Spleen (tissue), 13 donors: ENCODE results near the gene BROX. TPM values are rescaled to one million over a fixed set of nuclear protein-coding genes. Genes with fewer than 3 reads are reported as not detected.
"Not testable (repeated sequence)": the region's sequence is repeated elsewhere in the genome, so short reads cannot be mapped to it uniquely, and the experiment has no call there.

Source experiments
- DNase-seq: peaks from one replicate; pipeline ENCODE4 v3.0.0-alpha.2; 2020
- H3K27ac ChIP-seq, 8 donors: fragments of 200-600 bp; sonication (generic) in 7 of 8; 1 replicate in 4 of 8; 2 replicates in 4 of 8; pipeline versions ENCODE4 v1.5.0 to v1.8.0; 2016 to 2021; ENCODE audit warnings: inconsistent platforms in 4 of 8, mild to moderate bottlenecking in 4 of 8, moderate library complexity in 1 of 8
- H3K27me3 ChIP-seq, 7 donors: fragments of 200-600 bp; sonication (generic) in 6 of 7; replicated peaks in 1 of 7; 1 replicate in 4 of 7; 2 replicates in 3 of 7; pipeline versions ENCODE4 v1.5.0 to v1.8.0; 2016 to 2021; ENCODE audit warnings: inconsistent platforms in 3 of 7, mild to moderate bottlenecking in 1 of 7
- H3K36me3 ChIP-seq, 6 donors: fragments of 200-600 bp; sonication (generic) in 5 of 6; 1 replicate in 4 of 6; 2 replicates in 2 of 6; pipeline versions ENCODE4 v1.5.0 to v1.8.0; 2016 to 2021; ENCODE audit warnings: inconsistent platforms in 2 of 6
- H3K4me1 ChIP-seq, 6 donors: fragments of 200-600 bp; sonication (generic) in 5 of 6; 1 replicate in 3 of 6; 2 replicates in 3 of 6; pipeline versions ENCODE4 v1.5.0 to v1.8.0; 2016 to 2021; ENCODE audit warnings: inconsistent platforms in 3 of 6
- H3K4me3 ChIP-seq, 8 donors: fragments of 200-600 bp; sonication (generic) in 7 of 8; 1 replicate in 4 of 8; 2 replicates in 4 of 8; pipeline versions ENCODE4 v1.5.0 to v1.8.0; 2016 to 2021; ENCODE audit warnings: inconsistent platforms in 4 of 8, mild to moderate bottlenecking in 4 of 8, moderate library complexity in 2 of 8
- H3K9me3 ChIP-seq, 8 donors: fragments of 200-600 bp; sonication (generic) in 7 of 8; 1 replicate in 4 of 8; 2 replicates in 4 of 8; pipeline versions ENCODE4 v1.5.0 to v1.8.0; 2016 to 2021; ENCODE audit warnings: inconsistent platforms in 4 of 8
- POLR2A ChIP-seq, 3 donors: fragments of 450-650 bp; IDR thresholded peaks; one replicate each; pipeline ENCODE4 v1.5.1; 2017; ENCODE audit warnings: antibody characterized with exemption in 3 of 3, mild to moderate bottlenecking in 1 of 3
- POLR2AphosphoS5 ChIP-seq, 3 donors: sonication (generic); formaldehyde crosslinking; IDR thresholded peaks; one replicate each; pipeline ENCODE4 v1.5.1; 2017; ENCODE audit warnings: antibody characterized with exemption in 3 of 3
- WGBS, 5 donors: extraction: QIAGEN DNeasy Blood & Tissue Kit in 3 of 5; methylation state at CpG; one replicate each; pipeline versions ENCODE4 v1.1.5 to v1.1.7; 2013 to 2018; 5-methylcytosine and 5-hydroxymethylcytosine counted together
- intact Hi-C: fragments of 100-400 bp; cut with DNase I; formaldehyde crosslinking; loops from one replicate; pipeline ENCODE4 v1.15.0; 2023; ENCODE audit warnings: low total_unique reads
- long read RNA-seq, 2 donors: transcript quantifications; one replicate each; lab custom pipeline, GENCODE V29; 2026
- polyA plus RNA-seq, 3 donors: library from polyadenylated mRNA; stranded (reverse); fragments of 200-250 nt; gene quantifications; one replicate each; pipeline ENCODE4 v1.2.1, GENCODE V29; 2013
- total RNA-seq, 7 donors: library from RNA; depleted of rRNA in 3 of 7; stranded (reverse); fragments of >200 nt in 3 of 7; fragmentation: NEBNext Ultra II Directional in 4 of 7; extraction: Animal tissue kit (Norgen Biotek cat#: 25700) in 4 of 7; gene quantifications; one replicate each; pipeline versions ENCODE4 v1.1.0 to v1.2.1, GENCODE V29; 2016 to 2021
- TF ChIP-seq, protein P1 (sequence below), 11 experiments: fragments of 200-600 bp in 7 of 11; fragments of 450-650 bp in 4 of 11; sonication (generic) in 4 of 11; IDR thresholded peaks in 8 of 11; conservative IDR thresholded peaks in 3 of 11; 1 replicate in 7 of 11; 2 replicates in 4 of 11; pipeline versions ENCODE4 v1.4.0 to v1.8.0; 2016 to 2021; ENCODE audit warnings: antibody characterized with exemption in 11 of 11, inconsistent platforms in 4 of 11, mild to moderate bottlenecking in 1 of 11
- donor health status: healthy with polysubstance abuse.
- donor health status: DM: no; HTN: no; CAD: no; lungs with moderate emphysema.
- donor health status: DM: no; HTN: no; CAD: no.
- donor health status: Bipolar disorder and iron deficiency.
- donor health status: healthy.
- donor health status: DM: no; HTN: no; CAD: no.
- donor health status: DM: yes; HTN: yes; CAD: no.

BROX gene
- total RNA-seq (10 to 100 TPM; 35.5 to 76.6 (median 57.5) TPM), polyA plus RNA-seq (10 to 100 TPM; 18.5 to 24.6 (median 20.6) TPM)
- long read RNA-seq, donor 1, full-length matches to known transcripts, result 2 of 2 reads
- long read RNA-seq, donor 1, partial matches to known transcripts, result 0 of 2 reads
- long read RNA-seq, donor 1, other reads (novel, unspliced or antisense), result 0 of 2 reads
- long read RNA-seq, donor 2, partial matches to known transcripts, result 0 of 1 reads
- long read RNA-seq, donor 2, other reads (novel, unspliced or antisense), result 0 of 1 reads

GRCh38 chr1:222712253-222713090 is at the start of gene BROX, which contains the start of gene AIDA:
Gene BROX, plus strand, starts transcription at chr1:222712564. Its CDS starts 3,136 bp downstream, at chr1:222715700.
Gene AIDA, minus strand, starts transcription at chr1:222712491. Its CDS starts 174 bp downstream, at chr1:222712317.
- Histone ChIP-seq H3K4me3 (peak within 1 kb of the TSS; percentile 85 to 98 (median 94)), H3K27ac (peak within 1 kb of the TSS; percentile 92 to 99 (median 98)), H3K9me3 (no peaks in the 10 kb centered on the region), H3K4me1 (peaks cover 23 to 79% (median 57%) of the 10 kb centered on the region in 6 donors), H3K27me3 (no peaks in the 10 kb centered on the region), H3K36me3 (peaks cover 0 to 48% (median 19%) of the 10 kb centered on the region in 6 donors)
- WGBS, 5 donors, result 0 to 3% (median 1%) methylated on average over 40 to 55 of the region's 62 CpGs
- peak; percentile 99 for DNase-seq
- intact Hi-C loops, result no loop called here
- TF ChIP-seq, protein P1, sequence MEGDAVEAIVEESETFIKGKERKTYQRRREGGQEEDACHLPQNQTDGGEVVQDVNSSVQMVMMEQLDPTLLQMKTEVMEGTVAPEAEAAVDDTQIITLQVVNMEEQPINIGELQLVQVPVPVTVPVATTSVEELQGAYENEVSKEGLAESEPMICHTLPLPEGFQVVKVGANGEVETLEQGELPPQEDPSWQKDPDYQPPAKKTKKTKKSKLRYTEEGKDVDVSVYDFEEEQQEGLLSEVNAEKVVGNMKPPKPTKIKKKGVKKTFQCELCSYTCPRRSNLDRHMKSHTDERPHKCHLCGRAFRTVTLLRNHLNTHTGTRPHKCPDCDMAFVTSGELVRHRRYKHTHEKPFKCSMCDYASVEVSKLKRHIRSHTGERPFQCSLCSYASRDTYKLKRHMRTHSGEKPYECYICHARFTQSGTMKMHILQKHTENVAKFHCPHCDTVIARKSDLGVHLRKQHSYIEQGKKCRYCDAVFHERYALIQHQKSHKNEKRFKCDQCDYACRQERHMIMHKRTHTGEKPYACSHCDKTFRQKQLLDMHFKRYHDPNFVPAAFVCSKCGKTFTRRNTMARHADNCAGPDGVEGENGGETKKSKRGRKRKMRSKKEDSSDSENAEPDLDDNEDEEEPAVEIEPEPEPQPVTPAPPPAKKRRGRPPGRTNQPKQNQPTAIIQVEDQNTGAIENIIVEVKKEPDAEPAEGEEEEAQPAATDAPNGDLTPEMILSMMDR (IDR thresholded peaks at IDR 0.05 in 8 of 11, conservative IDR thresholded peaks at IDR 0.05 in 3 of 11), result no peak
- TF ChIP-seq POLR2AphosphoS5 (IDR thresholded peaks at IDR 0.05), result peak; percentile 81 to 93 (median 92)
- peak in 1 of 3 donors; percentile 70 for TF ChIP-seq POLR2A (IDR thresholded peaks at IDR 0.05)

DNA sequence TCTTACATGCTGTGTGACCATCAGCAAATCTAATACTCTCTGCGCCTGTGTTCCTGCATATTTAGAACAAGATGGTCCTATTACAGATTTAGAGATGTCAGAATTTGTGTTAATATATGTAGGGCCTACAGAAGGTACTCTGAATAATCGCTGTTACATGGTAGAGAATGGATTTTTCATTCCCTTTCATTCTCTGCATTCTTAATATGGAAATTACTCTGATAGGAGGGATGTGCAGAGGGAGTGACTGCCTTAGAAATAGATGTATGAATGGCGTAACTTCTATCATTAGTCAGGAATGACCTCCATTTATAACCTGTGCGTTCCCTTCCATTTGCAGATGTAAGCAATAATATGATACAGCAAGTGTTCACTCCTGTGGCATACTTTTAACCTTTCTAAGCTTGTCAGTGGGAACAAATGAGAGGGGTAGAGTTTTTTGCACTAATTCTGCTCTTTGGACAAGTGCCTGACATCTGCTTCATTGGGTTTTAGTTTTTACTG is 48.9 kb upstream of the BROX start:
- DNase-seq, result no peak
- intact Hi-C loops, result loop anchor here (10.0 kb wide), 1 partner anchor 61 kb away; no protein-coding TSS in a partner anchor
- peaks cover 3 to 96% (median 90%) of the 10 kb centered on the region in 6 donors for H3K36me3 ChIP-seq
- H3K4me3 ChIP-seq, result no peak overlapping the region
- H3K9me3 ChIP-seq, result no peaks in the 10 kb centered on the region
- TF ChIP-seq, protein P1 (IDR thresholded peaks at IDR 0.05 in 8 of 11, conservative IDR thresholded peaks at IDR 0.05 in 3 of 11), result no peak
- TF ChIP-seq POLR2AphosphoS5 (IDR thresholded peaks at IDR 0.05) (no peak), POLR2A (IDR thresholded peaks at IDR 0.05) (no peak)
- peaks cover 0 to 4% (median 0%) of the 10 kb centered on the region in 6 donors for H3K4me1 ChIP-seq
- no peaks in the 10 kb centered on the region for H3K27me3 ChIP-seq
- no peak overlapping the region for H3K27ac ChIP-seq
- WGBS, 5 donors, result 92 to 97% (median 96%) methylated on average over 4 of the region's 4 CpGs

GRCh38 chr1:222665964-222666363 is 46.4 kb upstream of the BROX start:
- H3K4me1 ChIP-seq, result peaks cover 0 to 4% (median 0%) of the 10 kb centered on the region in 6 donors
- 89 to 96% (median 92%) methylated on average over 7 of the region's 7 CpGs for WGBS, 5 donors
- no peak for DNase-seq
- peaks cover 3 to 88% (median 75%) of the 10 kb centered on the region in 6 donors for H3K36me3 ChIP-seq
- no peaks in the 10 kb centered on the region for H3K27me3 ChIP-seq
- no peaks in the 10 kb centered on the region for H3K9me3 ChIP-seq
- H3K27ac ChIP-seq, result no peak overlapping the region
- no peak overlapping the region for H3K4me3 ChIP-seq
- TF ChIP-seq POLR2AphosphoS5 (IDR thresholded peaks at IDR 0.05) (no peak), POLR2A (IDR thresholded peaks at IDR 0.05) (no peak)
- TF ChIP-seq, protein P1 (IDR thresholded peaks at IDR 0.05 in 8 of 11, conservative IDR thresholded peaks at IDR 0.05 in 3 of 11), result no peak
- intact Hi-C loops, result loop anchor here (10.0 kb wide), 1 partner anchor 59 kb away; no protein-coding TSS in a partner anchor

DNA sequence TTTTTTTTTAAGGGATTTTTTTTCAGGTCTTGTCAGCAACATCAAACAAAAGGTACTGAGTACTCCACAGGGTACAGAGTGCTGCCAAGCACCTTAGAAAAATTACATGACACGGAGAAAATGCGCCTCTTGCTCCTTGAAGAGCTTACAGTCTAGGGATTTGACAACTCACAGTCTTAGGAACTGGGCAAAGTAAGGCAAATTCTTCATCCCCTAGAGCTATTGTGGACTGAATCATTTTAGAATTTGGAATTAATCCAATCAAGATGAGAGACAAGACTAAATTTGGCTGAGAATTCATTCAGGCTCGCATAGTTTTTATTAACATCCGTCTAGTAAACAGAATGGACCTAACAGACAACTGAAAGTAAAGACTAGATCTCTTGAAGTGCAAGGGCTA is 44.2 kb upstream of the BROX start:
- H3K27ac ChIP-seq, DNase-seq, H3K4me3 ChIP-seq, H3K27me3 ChIP-seq, H3K4me1 ChIP-seq, H3K9me3 ChIP-seq: not testable (repeated sequence)
- WGBS, 5 donors, result 87 to 88% methylated on average over 2 of the region's 4 CpGs; no CpG with 5 or more reads in 3 of the 5 donors
- H3K36me3 ChIP-seq, result peaks cover 3 to 88% (median 72%) of the 10 kb centered on the region in 6 donors
- intact Hi-C loops, result loop anchor here (10.0 kb wide), 1 partner anchor 57 kb away; no protein-coding TSS in a partner anchor

- not testable (repeated sequence) for DNase-seq, H3K4me3 ChIP-seq, H3K9me3 ChIP-seq, H3K27me3 ChIP-seq, H3K27ac ChIP-seq, H3K4me1 ChIP-seq
- 89 to 100% (median 100%) methylated on average over 1 of the region's 2 CpGs; no CpG with 5 or more reads in 2 of the 5 donors for WGBS, 5 donors
- peaks cover 3 to 88% (median 72%) of the 10 kb centered on the region in 6 donors for H3K36me3 ChIP-seq
- intact Hi-C loops, result loop anchor here (10.0 kb wide), 1 partner anchor 56 kb away; no protein-coding TSS in a partner anchor
Observed at GRCh38 chr1:222669107-222669506, 43.3 kb upstream of the BROX start.
